Retinal pigment epithelial cell (primary cell): ENCODE measurements around the gene PRH2.

Experiments
- DNase-seq: peaks from one replicate; pipeline ENCODE4 v3.0.0-alpha.2; 2010; ENCODE audit warnings: low read depth
- H3K4me3 ChIP-seq: 2 replicates; pipeline ENCODE4 v1.5.1; 2011; ENCODE audit warnings: mild to moderate bottlenecking, low read length, control low read depth, moderate library complexity
- CTCF ChIP-seq: conservative IDR thresholded peaks from 2 replicates; pipeline ENCODE4 v1.5.1; 2011; ENCODE audit warnings: low read depth, low read length, control low read depth, inconsistent platforms

The PRH2 gene

GRCh38 chr12:10901427-10901826 lies 27.6 kb upstream of the PRH2 start:
- no peak overlapping the region for H3K4me3 ChIP-seq
- no peak for DNase-seq
- TF ChIP-seq CTCF = no peak

GRCh38 chr12:10904686-10905085 lies 24.4 kb upstream of the PRH2 start:
- no peak for DNase-seq

GRCh38 chr12:10909462-10909861 lies 19.6 kb upstream of the PRH2 start, which contains the start of gene TAS2R13:
TAS2R13 (minus strand) TSS chr12:10909562; CDS start chr12:10909298, 264 bp downstream.
- no peak within 1 kb of the TSS for H3K4me3 ChIP-seq
- DNase-seq = no peak
- TF ChIP-seq CTCF = no peak

More at GRCh38 chr12:10904686-10905085, 24.4 kb upstream of the PRH2 start:
- H3K4me3 ChIP-seq = no peak overlapping the region
- no peak for TF ChIP-seq CTCF

- TF ChIP-seq CTCF = no peak
- DNase-seq = no peak
- H3K4me3 ChIP-seq = no peak overlapping the region
Observed at GRCh38 chr12:10910380-10910779, 18.7 kb upstream of the PRH2 start.

GRCh38 chr12:10919809-10920208 lies 9.2 kb upstream of the PRH2 start:
- TF ChIP-seq CTCF = no peak
- no peak overlapping the region for H3K4me3 ChIP-seq
- DNase-seq = no peak

- TF ChIP-seq CTCF = no peak
- no peak for DNase-seq
- H3K4me3 ChIP-seq = no peak overlapping the region
Observed at GRCh38 chr12:10926269-10926668, 2.8 kb upstream of the PRH2 start.

- no peak for DNase-seq
- no peak for TF ChIP-seq CTCF
- H3K4me3 ChIP-seq = no peak overlapping the region
Observed at GRCh38 chr12:10936506-10936905, 7.5 kb downstream of the PRH2 start.
